MM.1S (cell line): ENCODE results near the gene IGF1R.

Experiments used
- DNase-seq: peaks from one replicate; pipeline ENCODE4 v3.0.0-alpha.2; 2015
- H2AFZ ChIP-seq: fragments of 300-600 bp; sonication (generic); 2 replicates; pipeline ENCODE4 v1.6.0; 2016; ENCODE audit warnings: antibody characterized with exemption, low read length
- H3F3A ChIP-seq: fragments of 300-600 bp; sonication (generic); 2 replicates; pipeline ENCODE4 v1.6.1; 2016; ENCODE audit warnings: mild to moderate bottlenecking, antibody characterized with exemption, low read length, moderate library complexity, mixed read lengths; ENCODE audit not compliant: insufficient read depth
- H3K27ac ChIP-seq: fragments of 300-600 bp; sonication (generic); 2 replicates; pipeline ENCODE4 v1.5.1; 2016; ENCODE audit warnings: mild to moderate bottlenecking, low read length
- H3K27me3 ChIP-seq: fragments of 300-600 bp; sonication (generic); replicated peaks from 2 replicates; pipeline ENCODE4 v1.6.0; 2016; ENCODE audit warnings: low read length; ENCODE audit not compliant: insufficient read depth
- H3K36me3 ChIP-seq: fragments of 300-600 bp; sonication (generic); replicated peaks from 2 replicates; pipeline ENCODE4 v1.6.1; 2016; ENCODE audit warnings: mild to moderate bottlenecking, low read length, mixed read lengths; ENCODE audit not compliant: insufficient read depth
- H3K4me1 ChIP-seq: fragments of 300-600 bp; sonication (generic); 2 replicates; pipeline ENCODE4 v1.6.1; 2016; ENCODE audit warnings: low read length, mixed read lengths
- H3K4me2 ChIP-seq: fragments of 300-600 bp; sonication (generic); 2 replicates; pipeline ENCODE4 v1.6.0; 2016; ENCODE audit warnings: low read depth, low read length
- H3K4me3 ChIP-seq: fragments of 300-600 bp; sonication (generic); 2 replicates; pipeline ENCODE4 v1.5.1; 2016; ENCODE audit warnings: low read length, mixed read lengths
- H3K79me2 ChIP-seq: fragments of 300-600 bp; sonication (generic); 2 replicates; pipeline ENCODE4 v1.6.1; 2016; ENCODE audit warnings: mixed run types, low read length, mixed read lengths
- H3K9ac ChIP-seq: fragments of 300-600 bp; sonication (generic); 2 replicates; pipeline ENCODE4 v1.6.1; 2016; ENCODE audit warnings: low read length, mixed read lengths
- H3K9me2 ChIP-seq: fragments of 300-600 bp; sonication (generic); replicated peaks from 2 replicates; pipeline ENCODE4 v1.6.1; 2016; ENCODE audit warnings: mild to moderate bottlenecking, low read length, mixed read lengths; ENCODE audit not compliant: insufficient read depth
- H3K9me3 ChIP-seq: fragments of 300-600 bp; sonication (generic); replicated peaks from 2 replicates; pipeline ENCODE4 v1.6.1; 2016; ENCODE audit warnings: mild to moderate bottlenecking, low read length, mixed read lengths; ENCODE audit not compliant: insufficient read depth
- H4K20me1 ChIP-seq: fragments of 300-600 bp; sonication (generic); 2 replicates; pipeline ENCODE4 v1.6.1; 2016; ENCODE audit warnings: mild to moderate bottlenecking, low read length, moderate library complexity, mixed read lengths; ENCODE audit not compliant: insufficient read depth
- CTCF ChIP-seq: fragments of 300-600 bp; sonication (generic); IDR thresholded peaks from 2 replicates; pipeline ENCODE4 v1.5.1; 2016; ENCODE audit warnings: antibody characterized with exemption, low read length, mixed read lengths
- EZH2 ChIP-seq: fragments of 300-600 bp; sonication (generic); optimal IDR thresholded peaks from 2 replicates; pipeline ENCODE3; 2017; ENCODE audit warnings: low read depth, mild to moderate bottlenecking, antibody characterized with exemption, low read length, mixed read lengths
- EZH2phosphoT487 ChIP-seq: fragments of 300-600 bp; sonication (generic); IDR thresholded peaks from 2 replicates; pipeline ENCODE4 v1.6.1; 2018; ENCODE audit warnings: antibody characterized with exemption, low read length

The IGF1R gene

GRCh38 chr15:98955961-98956723, 307.8 kb downstream of the IGF1R start:
- H3K36me3 ChIP-seq: 0 out of 2 replicates have a peak, but pooled peaks cover 4% of the 10 kb centered on the region
- no peaks in the 10 kb centered on the region for H3K27me3 ChIP-seq
- H3K4me1 ChIP-seq: peaks cover 18% of the 10 kb centered on the region
- no peaks in the 10 kb centered on the region for H3K9me3 ChIP-seq
- no peaks in the 10 kb centered on the region for H3K9me2 ChIP-seq
- H3F3A ChIP-seq: peaks cover 20% of the 10 kb centered on the region
- no peaks in the 10 kb centered on the region for H3K79me2 ChIP-seq
- no peaks in the 10 kb centered on the region for H4K20me1 ChIP-seq
- H3K9ac ChIP-seq: no peak overlapping the region
- H3K27ac ChIP-seq: no peak overlapping the region
- TF ChIP-seq EZH2phosphoT487 (no peak), EZH2 (no peak), CTCF (no peak)
- no peak for DNase-seq
- no peak overlapping the region for H3K4me2 ChIP-seq
- H3K4me3 ChIP-seq: no peak overlapping the region
- no peak overlapping the region for H2AFZ ChIP-seq

- Histone ChIP-seq H3K9me3 (no peaks in the 10 kb centered on the region), H3K9me2 (no peaks in the 10 kb centered on the region), H4K20me1 (no peaks in the 10 kb centered on the region), H3K27me3 (no peaks in the 10 kb centered on the region), H3K4me1 (peaks cover 10% of the 10 kb centered on the region), H3K9ac (no peak overlapping the region), H3K79me2 (no peaks in the 10 kb centered on the region), H2AFZ (no peak overlapping the region), H3K4me2 (no peak overlapping the region), H3K4me3 (no peak overlapping the region), H3K27ac (no peak overlapping the region), H3K36me3 (0 out of 2 replicates have a peak, but pooled peaks cover 5% of the 10 kb centered on the region), H3F3A (peaks cover 12% of the 10 kb centered on the region)
- DNase-seq: no peak
- TF ChIP-seq CTCF: no peak
- TF ChIP-seq EZH2: no peak
- no peak for TF ChIP-seq EZH2phosphoT487
Observed at GRCh38 chr15:98956796-98957553, 308.6 kb downstream of the IGF1R start.

DNA sequence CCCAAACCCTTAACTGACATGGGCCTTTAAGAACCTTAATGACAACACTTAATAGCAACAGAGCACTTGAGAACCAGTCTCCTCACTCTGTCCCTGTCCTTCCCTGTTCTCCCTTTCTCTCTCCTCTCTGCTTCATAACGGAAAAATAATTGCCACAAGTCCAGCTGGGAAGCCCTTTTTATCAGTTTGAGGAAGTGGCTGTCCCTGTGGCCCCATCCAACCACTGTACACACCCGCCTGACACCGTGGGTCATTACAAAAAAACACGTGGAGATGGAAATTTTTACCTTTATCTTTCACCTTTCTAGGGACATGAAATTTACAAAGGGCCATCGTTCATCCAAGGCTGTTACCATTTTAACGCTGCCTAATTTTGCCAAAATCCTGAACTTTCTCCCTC, 309.3 kb downstream of the IGF1R start:
- peaks cover 5% of the 10 kb centered on the region for H3F3A ChIP-seq
- no peaks in the 10 kb centered on the region for H3K27me3 ChIP-seq
- no peak overlapping the region for H3K4me3 ChIP-seq
- H3K36me3 ChIP-seq: 0 out of 2 replicates have a peak, but pooled peaks cover 5% of the 10 kb centered on the region
- TF ChIP-seq EZH2phosphoT487 (no peak), EZH2 (no peak), CTCF (no peak)
- H3K4me2 ChIP-seq: no peak overlapping the region
- no peaks in the 10 kb centered on the region for H3K9me2 ChIP-seq
- no peaks in the 10 kb centered on the region for H3K9me3 ChIP-seq
- H2AFZ ChIP-seq: no peak overlapping the region
- peaks cover 9% of the 10 kb centered on the region for H3K4me1 ChIP-seq
- no peaks in the 10 kb centered on the region for H4K20me1 ChIP-seq
- H3K27ac ChIP-seq: no peak overlapping the region
- no peak overlapping the region for H3K9ac ChIP-seq
- no peaks in the 10 kb centered on the region for H3K79me2 ChIP-seq
- DNase-seq: no peak
